Transverse colon (tissue), 3 donors: ENCODE measurements around the gene SPIN2B.

Experiments
- CTCF ChIP-seq, 5 experiments: fragments of 200-600 bp in 3 of 5; fragments of 450-650 bp in 2 of 5; sonication (generic) in 3 of 5; IDR thresholded peaks; 1 replicate in 2 of 5; 2 replicates in 3 of 5; pipeline ENCODE4 v1.5.1; 2016 to 2017; ENCODE audit warnings: antibody characterized with exemption in 5 of 5, inconsistent platforms in 3 of 5, mild to moderate bottlenecking in 2 of 5, moderate library complexity in 1 of 5
- POLR2A ChIP-seq: fragments of 450-650 bp; IDR thresholded peaks from one replicate; pipeline ENCODE4 v1.6.1; 2016; ENCODE audit warnings: antibody characterized with exemption, mild to moderate bottlenecking, moderate library complexity

- no peak for TF ChIP-seq POLR2A
- no peak for TF ChIP-seq CTCF (IDR thresholded peaks at IDR 0.05)
Measured at GRCh38 chrX:57133706-57134105, 12.4 kb upstream of the SPIN2B start.
